SK-N-SH (cell line): ENCODE results near the gene ZNF804B.

Experiments used
- EP300 ChIP-seq, 2 experiments: IDR thresholded peaks; 2 replicates each; pipeline versions ENCODE4 v1.4.0 to v1.6.1; 2012; ENCODE audit warnings: borderline replicate concordance in 1 of 2, low read depth in 1 of 2, low read length in 1 of 2
- POLR2AphosphoS5 ChIP-seq: IDR thresholded peaks from 2 replicates; pipeline ENCODE4 v1.6.1; 2012; ENCODE audit warnings: low read depth, low read length
- RCOR1 ChIP-seq: fragments of 150-350 bp; IDR thresholded peaks from 2 replicates; pipeline ENCODE4 v1.6.1; 2017; ENCODE audit warnings: antibody characterized with exemption, low read length
- SMC3 ChIP-seq: IDR thresholded peaks from 2 replicates; pipeline ENCODE4 v1.6.1; 2012; ENCODE audit warnings: low read depth, low read length, improper control_type of control experiment
- TAF1 ChIP-seq: IDR thresholded peaks from 2 replicates; pipeline ENCODE4 v1.6.1; 2012; ENCODE audit warnings: low read depth, mild to moderate bottlenecking, low read length, moderate library complexity, borderline replicate concordance
- TF ChIP-seq, protein P1 (sequence below): fragments of 200-600 bp; sonication (generic); IDR thresholded peaks from 2 replicates; pipeline ENCODE4 v1.6.1; 2017; ENCODE audit warnings: antibody characterized with exemption, mild to moderate bottlenecking, moderate library complexity

DNA sequence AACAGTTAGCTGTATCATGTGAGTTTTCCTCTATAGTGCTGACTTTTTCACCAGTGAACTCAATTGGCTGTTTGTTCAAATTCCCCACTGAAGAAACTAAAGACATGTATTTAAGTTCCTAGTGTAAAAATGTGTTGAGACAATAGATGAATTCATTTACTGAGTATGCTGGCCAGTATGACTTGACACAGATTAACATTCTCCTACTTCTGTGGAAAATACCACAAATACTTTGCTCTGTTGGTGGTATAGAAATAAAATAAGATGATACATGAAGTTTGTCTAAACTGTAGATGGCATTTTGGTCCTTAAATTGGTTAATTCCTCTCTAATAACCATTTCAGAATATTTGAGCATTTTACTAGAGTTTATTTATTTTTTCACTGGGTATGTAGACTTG lies 263.7 kb downstream of the ZNF804B start:
- TF ChIP-seq RCOR1 = no peak
- no peak for TF ChIP-seq POLR2AphosphoS5
- TF ChIP-seq, protein P1, sequence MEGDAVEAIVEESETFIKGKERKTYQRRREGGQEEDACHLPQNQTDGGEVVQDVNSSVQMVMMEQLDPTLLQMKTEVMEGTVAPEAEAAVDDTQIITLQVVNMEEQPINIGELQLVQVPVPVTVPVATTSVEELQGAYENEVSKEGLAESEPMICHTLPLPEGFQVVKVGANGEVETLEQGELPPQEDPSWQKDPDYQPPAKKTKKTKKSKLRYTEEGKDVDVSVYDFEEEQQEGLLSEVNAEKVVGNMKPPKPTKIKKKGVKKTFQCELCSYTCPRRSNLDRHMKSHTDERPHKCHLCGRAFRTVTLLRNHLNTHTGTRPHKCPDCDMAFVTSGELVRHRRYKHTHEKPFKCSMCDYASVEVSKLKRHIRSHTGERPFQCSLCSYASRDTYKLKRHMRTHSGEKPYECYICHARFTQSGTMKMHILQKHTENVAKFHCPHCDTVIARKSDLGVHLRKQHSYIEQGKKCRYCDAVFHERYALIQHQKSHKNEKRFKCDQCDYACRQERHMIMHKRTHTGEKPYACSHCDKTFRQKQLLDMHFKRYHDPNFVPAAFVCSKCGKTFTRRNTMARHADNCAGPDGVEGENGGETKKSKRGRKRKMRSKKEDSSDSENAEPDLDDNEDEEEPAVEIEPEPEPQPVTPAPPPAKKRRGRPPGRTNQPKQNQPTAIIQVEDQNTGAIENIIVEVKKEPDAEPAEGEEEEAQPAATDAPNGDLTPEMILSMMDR = no peak
- no peak for TF ChIP-seq TAF1
- TF ChIP-seq SMC3 = no peak
- no peak for TF ChIP-seq EP300 (IDR thresholded peaks at IDR 0.05; ENCODE audit: borderline replicate concordance in 1 of 2, low read depth in 1 of 2, low read length in 1 of 2)
